ENCODE measurements around the gene ZNF433. TPM values are rescaled to one million over a fixed set of nuclear protein-coding genes. Genes with fewer than 3 reads are reported as not detected.

Gene ZNF433
- total RNA-seq, 1 donor from 2014 or later, result 8.2 TPM

GRCh38 chr19:11987405-11988281 lies 47.8 kb downstream of the ZNF433 start:
- Histone ChIP-seq H3K9ac (peak overlapping the region; percentile 51), H2AFZ (replicated peaks) (peak overlapping the region; percentile 64), H3K4me1 (no peaks in the 10 kb centered on the region), H3K27me3 (no peaks in the 10 kb centered on the region), H3K4me2 (peak overlapping the region; percentile 90), H3K36me3 (peaks cover 5% of the 10 kb centered on the region), H4K20me1 (ENCODE audit: low read depth) (peaks cover 16% of the 10 kb centered on the region), H3F3A (ENCODE audit: low read depth) (peaks cover 15% of the 10 kb centered on the region), H3K9me3 (ENCODE audit: low read depth) (no peaks in the 10 kb centered on the region), H3K79me2 (ENCODE audit: low read depth) (peaks cover 44% of the 10 kb centered on the region), H3K27ac (peak overlapping the region; percentile 78), H3K4me3 (peak overlapping the region; percentile 77)
- Mint-ChIP-seq H3K9me3 (peaks cover 40% of the 10 kb centered on the region), H3K27me3 (ENCODE audit: insufficient read depth, low read depth) (peaks cover 3% of the 10 kb centered on the region), H3K4me1 (peaks cover 5% of the 10 kb centered on the region), H3K36me3 (peaks cover 26% of the 10 kb centered on the region), H3K27ac (peak overlapping the region; percentile 96), H3K4me3 (peak overlapping the region; percentile 100)
- DNase-seq (ENCODE audit: low spot score), result peak; percentile 98
- TF ChIP-seq CTCF (IDR thresholded peaks at IDR 0.05), result no peak
- TF ChIP-seq EZH2phosphoT487 (IDR thresholded peaks at IDR 0.05), result no peak

DNA sequence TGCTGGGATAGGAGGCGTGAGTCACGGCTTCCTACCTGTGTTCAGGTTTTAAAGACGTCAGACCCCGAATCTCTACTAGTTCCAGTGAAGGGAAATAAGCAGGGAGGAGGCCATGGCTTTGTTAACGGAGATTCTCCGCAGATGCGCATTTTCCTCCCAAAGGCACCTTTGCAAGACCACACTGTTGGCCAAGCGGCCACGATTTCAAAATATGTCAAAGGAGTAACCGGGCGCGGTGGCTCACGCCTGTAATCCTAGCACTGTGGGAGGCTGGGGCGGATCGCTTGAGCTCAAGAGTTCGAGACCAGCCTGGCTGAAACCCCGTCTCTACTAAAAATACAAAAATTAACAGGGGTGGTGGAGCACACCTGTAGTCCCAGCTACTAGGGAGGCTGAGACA lies 48.7 kb downstream of the ZNF433 start:
- peaks cover 15% of the 10 kb centered on the region for H3F3A ChIP-seq (ENCODE audit: low read depth)
- Mint-ChIP-seq H3K9me3 (peaks cover 43% of the 10 kb centered on the region), H3K27me3 (ENCODE audit: insufficient read depth, low read depth) (peaks cover 3% of the 10 kb centered on the region), H3K36me3 (peaks cover 21% of the 10 kb centered on the region), H3K27ac (no peak overlapping the region), H3K4me3 (peak overlapping the region; percentile 100), H3K4me1 (peaks cover 5% of the 10 kb centered on the region)
- H3K4me2 ChIP-seq, result no peak overlapping the region
- H4K20me1 ChIP-seq (ENCODE audit: low read depth), result peaks cover 16% of the 10 kb centered on the region
- H3K4me1 ChIP-seq, result no peaks in the 10 kb centered on the region
- no peak overlapping the region for H2AFZ ChIP-seq (replicated peaks)
- peaks cover 5% of the 10 kb centered on the region for H3K36me3 ChIP-seq
- TF ChIP-seq CTCF (IDR thresholded peaks at IDR 0.05) (no peak), EZH2 (IDR thresholded peaks at IDR 0.05) (no peak), EZH2phosphoT487 (IDR thresholded peaks at IDR 0.05) (no peak)
- no peak overlapping the region for H3K9ac ChIP-seq
- no peaks in the 10 kb centered on the region for H3K27me3 ChIP-seq
- DNase-seq (ENCODE audit: low spot score), result no peak
- no peak overlapping the region for H3K27ac ChIP-seq
- no peaks in the 10 kb centered on the region for H3K9me3 ChIP-seq (ENCODE audit: low read depth)
- no peak overlapping the region for H3K4me3 ChIP-seq
- peaks cover 35% of the 10 kb centered on the region for H3K79me2 ChIP-seq (ENCODE audit: low read depth)

DNA sequence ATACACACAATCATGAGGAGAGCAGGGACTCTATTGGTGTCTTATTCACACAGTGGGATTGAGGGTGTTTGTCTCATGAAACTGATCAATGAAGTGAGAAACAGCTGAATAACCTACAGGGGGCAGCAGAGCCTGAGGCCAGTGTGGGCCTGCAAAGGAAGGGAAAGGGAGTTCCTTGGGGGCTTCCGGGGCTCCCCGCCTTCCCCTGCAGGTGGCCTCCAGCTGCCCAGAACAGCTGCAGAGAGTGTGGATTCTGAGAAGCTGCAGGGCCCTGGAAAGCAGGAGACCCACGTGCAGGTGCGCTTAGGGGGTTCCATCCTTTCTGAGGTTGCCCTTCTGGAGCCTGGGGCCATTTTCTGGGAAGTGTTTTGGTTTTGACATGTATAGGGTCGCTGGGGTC lies 50.5 kb downstream of the ZNF433 start:
- Mint-ChIP-seq H3K4me1 (peaks cover 5% of the 10 kb centered on the region), H3K27me3 (ENCODE audit: insufficient read depth, low read depth) (peaks cover 3% of the 10 kb centered on the region), H3K27ac (no peak overlapping the region), H3K36me3 (peaks cover 12% of the 10 kb centered on the region), H3K9me3 (peaks cover 46% of the 10 kb centered on the region), H3K4me3 (no peak overlapping the region)
- no peak overlapping the region for H3K9ac ChIP-seq
- no peaks in the 10 kb centered on the region for H3K4me1 ChIP-seq
- H3F3A ChIP-seq (ENCODE audit: low read depth), result peaks cover 15% of the 10 kb centered on the region
- H3K4me3 ChIP-seq, result no peak overlapping the region
- H2AFZ ChIP-seq (replicated peaks), result no peak overlapping the region
- TF ChIP-seq EZH2phosphoT487 (IDR thresholded peaks at IDR 0.05), result no peak
- TF ChIP-seq EZH2 (IDR thresholded peaks at IDR 0.05), result no peak
- peak; percentile 56 for TF ChIP-seq CTCF (IDR thresholded peaks at IDR 0.05)
- H3K79me2 ChIP-seq (ENCODE audit: low read depth), result peaks cover 17% of the 10 kb centered on the region
- DNase-seq (ENCODE audit: low spot score), result peak; percentile 68
- H3K9me3 ChIP-seq (ENCODE audit: low read depth), result peaks cover 17% of the 10 kb centered on the region
- H3K4me2 ChIP-seq, result no peak overlapping the region
- H3K27me3 ChIP-seq, result no peaks in the 10 kb centered on the region
- peaks cover 11% of the 10 kb centered on the region for H4K20me1 ChIP-seq (ENCODE audit: low read depth)
- H3K36me3 ChIP-seq, result peaks cover 7% of the 10 kb centered on the region
- no peak overlapping the region for H3K27ac ChIP-seq

All from neural progenitor cell (in vitro differentiated cells).